ENCODE data around the gene PRPF6. TPM values are rescaled to one million over a fixed set of nuclear protein-coding genes. Genes with fewer than 3 reads are reported as not detected.
A peak's percentile ranks its signal among the peaks of the same experiment; 100 is the strongest.
"Not testable (repeated sequence)": the region's sequence is repeated elsewhere in the genome, so short reads cannot be mapped to it uniquely, and the experiment has no call there.

PRPF6 gene
- total and polyA plus RNA-seq, 9 donors = 42.8 to 64.4 (median 57.6) TPM

GRCh38 chr20:63967330-63968135 lies 13.4 kb upstream of the PRPF6 start:
- 90% methylated on average over 25 of the region's 28 CpGs for whole genome bisulfite sequencing (ENCODE audit: insufficient coverage)
- DNase-seq = peak; percentile 5
- Histone ChIP-seq H3K27ac (ENCODE audit: low read length) (no peak overlapping the region), H3K36me3 (ENCODE audit: control insufficient read depth, insufficient read depth, low read length) (peaks cover 42% of the 10 kb centered on the region), H3K9me3 (replicated peaks; ENCODE audit: control insufficient read depth, low read depth, low read length) (no peaks in the 10 kb centered on the region), H3K4me3 (ENCODE audit: low read length) (no peak overlapping the region), H3K4me1 (ENCODE audit: control insufficient read depth, insufficient read depth, low read length) (peaks cover 24% of the 10 kb centered on the region), H3K27me3 (ENCODE audit: control insufficient read depth, insufficient read depth, low read length) (peaks cover 2% of the 10 kb centered on the region)

DNA sequence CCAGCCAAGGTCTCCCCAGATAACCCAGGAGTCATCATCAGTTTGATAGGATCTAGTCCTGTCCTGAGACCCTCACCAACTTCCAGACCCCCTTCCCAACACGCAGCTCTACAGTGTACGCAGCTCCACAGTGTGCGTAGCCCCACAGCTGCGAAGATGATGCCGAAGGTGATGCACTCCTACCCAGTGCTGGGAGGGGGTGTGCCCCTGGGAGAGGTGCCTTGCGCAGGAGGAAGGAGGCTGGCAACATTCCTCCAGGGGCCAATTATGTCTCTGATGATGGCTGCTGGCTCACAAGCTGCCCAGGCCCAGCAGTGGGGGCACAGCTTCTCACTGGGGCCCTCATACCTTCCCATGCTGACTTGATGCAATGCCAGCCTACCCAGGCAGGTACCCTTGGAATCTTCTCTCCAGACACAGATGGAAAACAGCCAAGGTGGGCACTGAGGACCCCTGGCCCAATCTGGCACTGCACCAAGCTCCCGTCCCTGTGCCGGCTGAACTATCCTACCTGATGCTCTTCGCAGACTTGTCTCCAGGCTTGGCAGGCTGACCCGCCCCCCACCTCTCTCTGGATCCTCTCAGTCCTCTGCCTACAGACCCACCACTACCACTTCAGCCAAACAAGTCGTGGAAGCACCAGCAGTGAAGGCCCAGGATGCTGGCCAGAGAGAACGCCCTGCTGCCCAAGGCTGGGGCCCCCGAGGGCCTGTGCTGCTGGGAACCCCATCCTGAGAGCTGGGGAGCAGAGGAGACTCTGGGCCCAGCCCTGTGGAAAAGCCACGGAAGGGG lies 12.6 kb upstream of the PRPF6 start:
- DNase-seq = peak; percentile 24

DNA sequence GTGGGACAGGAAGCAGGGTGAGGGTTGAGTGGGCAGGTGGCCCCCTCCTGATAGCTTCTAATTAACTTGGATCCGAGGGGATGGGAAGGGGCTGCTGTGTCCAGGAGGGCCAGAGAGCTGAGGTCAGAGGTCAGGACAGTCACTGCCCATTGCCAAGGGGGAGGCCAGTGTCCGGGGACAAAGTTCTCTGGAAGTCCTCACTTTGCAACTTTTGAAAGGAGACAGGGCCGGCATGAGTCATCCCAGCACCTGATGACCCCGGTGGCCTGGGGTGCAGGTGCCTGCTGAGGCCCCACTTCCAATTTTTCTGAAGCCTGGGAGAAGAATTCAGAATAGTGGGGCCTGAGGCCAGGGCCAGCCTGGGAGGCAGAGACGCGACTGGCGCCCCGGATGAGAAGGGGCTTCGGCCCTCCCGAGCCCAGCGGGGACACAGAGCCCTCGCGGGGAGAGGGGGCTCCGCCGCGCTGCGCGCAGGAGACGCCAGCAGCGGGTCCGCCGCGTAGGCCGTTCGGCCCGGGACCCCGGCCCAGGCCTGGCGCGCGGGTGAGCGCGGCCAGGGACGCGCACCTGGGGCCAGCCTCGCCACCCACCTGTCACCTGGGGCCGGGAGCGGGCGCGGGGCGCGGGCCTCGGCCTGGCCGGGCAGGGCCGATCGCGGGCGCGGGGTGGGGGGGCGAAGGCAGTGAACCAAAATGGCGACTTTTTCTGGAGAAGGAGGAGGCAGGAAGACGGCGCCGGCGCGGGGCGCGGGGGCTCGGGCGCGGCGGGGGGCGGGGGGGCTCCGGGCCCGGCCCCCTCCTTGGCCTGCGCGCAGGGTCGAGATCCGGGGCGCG lies 11.8 kb upstream of the PRPF6 start:
- peak overlapping the region; percentile 65 for H3K4me3 ChIP-seq (ENCODE audit: low read length)
- peaks cover 27% of the 10 kb centered on the region for H3K36me3 ChIP-seq (ENCODE audit: control insufficient read depth, insufficient read depth, low read length)
- WGBS (ENCODE audit: insufficient coverage) = 2% methylated on average over 52 of the region's 70 CpGs
- H3K27ac ChIP-seq (ENCODE audit: low read length) = peak overlapping the region; percentile 20
- H3K27me3 ChIP-seq (ENCODE audit: control insufficient read depth, insufficient read depth, low read length) = peaks cover 2% of the 10 kb centered on the region
- peak; percentile 55 for DNase-seq
- peaks cover 28% of the 10 kb centered on the region for H3K4me1 ChIP-seq (ENCODE audit: control insufficient read depth, insufficient read depth, low read length)
- no peaks in the 10 kb centered on the region for H3K9me3 ChIP-seq (replicated peaks; ENCODE audit: control insufficient read depth, low read depth, low read length)

More for the DNA sequence above, 12.6 kb upstream of the PRPF6 start:
- peaks cover 24% of the 10 kb centered on the region for H3K4me1 ChIP-seq (ENCODE audit: control insufficient read depth, insufficient read depth, low read length)
- H3K27ac ChIP-seq (ENCODE audit: low read length) = peak overlapping the region; percentile 13
- H3K4me3 ChIP-seq (ENCODE audit: low read length) = peak overlapping the region; percentile 65
- 75% methylated on average over 11 of the region's 14 CpGs for WGBS (ENCODE audit: insufficient coverage)
- peaks cover 2% of the 10 kb centered on the region for H3K27me3 ChIP-seq (ENCODE audit: control insufficient read depth, insufficient read depth, low read length)
- peaks cover 35% of the 10 kb centered on the region for H3K36me3 ChIP-seq (ENCODE audit: control insufficient read depth, insufficient read depth, low read length)
- no peaks in the 10 kb centered on the region for H3K9me3 ChIP-seq (replicated peaks; ENCODE audit: control insufficient read depth, low read depth, low read length)

GRCh38 chr20:63969838-63970713 lies 10.9 kb upstream of the PRPF6 start, which contains the start of gene ZNF512B:
TSS of gene ZNF512B (minus strand) at chr20:63969930. CDS start at chr20:63967950, 1,980 bp downstream.
- Histone ChIP-seq H3K27ac (ENCODE audit: low read length) (peak within 1 kb of the TSS; percentile 20), H3K27me3 (ENCODE audit: control insufficient read depth, insufficient read depth, low read length) (peaks cover 2% of the 10 kb centered on the region), H3K4me3 (ENCODE audit: low read length) (peak within 1 kb of the TSS; percentile 65), H3K9me3 (replicated peaks; ENCODE audit: control insufficient read depth, low read depth, low read length) (no peaks in the 10 kb centered on the region), H3K36me3 (ENCODE audit: control insufficient read depth, insufficient read depth, low read length) (peaks cover 22% of the 10 kb centered on the region), H3K4me1 (ENCODE audit: control insufficient read depth, insufficient read depth, low read length) (peaks cover 35% of the 10 kb centered on the region)
- 2% methylated on average over 35 of the region's 73 CpGs for WGBS (ENCODE audit: insufficient coverage)
- peak; percentile 86 for DNase-seq

DNA sequence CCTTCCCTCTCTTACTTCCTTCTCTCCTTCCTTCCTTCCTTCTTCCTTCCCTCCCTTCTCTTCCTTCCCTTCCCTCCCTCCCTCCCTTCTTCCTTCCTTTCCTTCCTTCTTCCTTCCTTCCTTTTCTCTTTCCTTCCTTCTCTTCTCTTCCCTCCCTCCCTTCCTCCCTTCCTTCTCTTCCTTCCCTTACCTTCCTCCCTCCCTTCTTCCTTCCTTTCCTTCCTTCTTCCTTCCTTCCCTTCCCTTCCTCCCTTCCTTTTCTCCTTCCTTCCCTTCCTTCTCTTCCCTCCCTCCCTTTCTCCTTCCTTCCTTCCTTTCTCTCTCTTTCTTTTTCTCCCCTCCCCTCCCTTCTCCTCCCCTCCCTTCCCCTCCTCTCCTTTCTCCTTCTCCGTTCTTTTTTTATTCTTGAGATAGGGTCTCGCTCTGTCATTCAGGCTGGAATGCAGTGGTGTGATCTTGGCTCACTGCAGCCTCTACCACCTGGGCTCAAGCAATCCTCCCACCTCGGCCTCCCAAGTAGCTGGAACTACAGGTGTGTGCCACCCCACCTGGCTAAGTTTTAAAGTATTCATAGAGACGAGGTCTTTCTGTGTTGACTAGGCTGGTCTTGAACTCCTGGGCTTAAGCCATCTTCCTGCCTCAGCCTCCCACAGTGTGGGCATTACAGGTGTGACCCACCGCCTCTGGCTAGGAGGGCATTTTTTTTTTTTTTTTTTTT lies 10.1 kb upstream of the PRPF6 start:
- peaks cover 25% of the 10 kb centered on the region for H3K36me3 ChIP-seq (ENCODE audit: control insufficient read depth, insufficient read depth, low read length)
- DNase-seq = peak; percentile 10
- no peaks in the 10 kb centered on the region for H3K9me3 ChIP-seq (replicated peaks; ENCODE audit: control insufficient read depth, low read depth, low read length)
- peaks cover 35% of the 10 kb centered on the region for H3K4me1 ChIP-seq (ENCODE audit: control insufficient read depth, insufficient read depth, low read length)
- WGBS (ENCODE audit: insufficient coverage) = no CpG with 5 or more reads among the region's 5 CpGs
- peaks cover 2% of the 10 kb centered on the region for H3K27me3 ChIP-seq (ENCODE audit: control insufficient read depth, insufficient read depth, low read length)
- H3K27ac ChIP-seq (ENCODE audit: low read length) = no peak overlapping the region
- H3K4me3 ChIP-seq (ENCODE audit: low read length) = no peak overlapping the region

DNA sequence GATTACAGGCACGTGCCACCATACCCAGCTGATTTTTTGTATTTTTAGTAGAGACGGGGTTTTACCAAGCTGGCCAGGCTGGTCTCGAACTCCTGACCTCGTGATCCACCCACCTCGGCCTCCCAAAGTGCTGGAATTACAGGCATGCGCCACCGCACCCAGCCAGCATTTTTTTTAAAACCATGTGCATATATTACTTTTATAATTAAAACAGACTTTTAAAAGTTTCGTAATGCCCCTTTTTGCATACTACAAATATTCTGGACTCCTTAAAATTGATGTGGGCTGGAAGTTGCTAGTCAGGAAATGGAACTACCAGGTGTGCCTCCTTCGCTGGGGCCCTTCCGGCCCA lies 9.0 kb upstream of the PRPF6 start:
- peaks cover 35% of the 10 kb centered on the region for H3K4me1 ChIP-seq (ENCODE audit: control insufficient read depth, insufficient read depth, low read length)
- not testable (repeated sequence) for H3K9me3 ChIP-seq (replicated peaks; ENCODE audit: control insufficient read depth, low read depth, low read length); H3K27me3 ChIP-seq (ENCODE audit: control insufficient read depth, insufficient read depth, low read length); H3K4me3 ChIP-seq (ENCODE audit: low read length); DNase-seq
- H3K27ac ChIP-seq (ENCODE audit: low read length) = peak overlapping the region; percentile 9
- H3K36me3 ChIP-seq (ENCODE audit: control insufficient read depth, insufficient read depth, low read length) = peaks cover 16% of the 10 kb centered on the region
- WGBS (ENCODE audit: insufficient coverage) = no CpG with 5 or more reads among the region's 10 CpGs

- Histone ChIP-seq H3K4me1 (ENCODE audit: control insufficient read depth, insufficient read depth, low read length) (peaks cover 35% of the 10 kb centered on the region), H3K4me3 (ENCODE audit: low read length) (no peak overlapping the region), H3K27ac (ENCODE audit: low read length) (peak overlapping the region; percentile 9), H3K27me3 (ENCODE audit: control insufficient read depth, insufficient read depth, low read length) (peaks cover 2% of the 10 kb centered on the region), H3K9me3 (replicated peaks; ENCODE audit: control insufficient read depth, low read depth, low read length) (no peaks in the 10 kb centered on the region), H3K36me3 (ENCODE audit: control insufficient read depth, insufficient read depth, low read length) (peaks cover 10% of the 10 kb centered on the region)
- peak; percentile 28 for DNase-seq
- 69% methylated on average over 16 of the region's 18 CpGs for WGBS (ENCODE audit: insufficient coverage)
Measured at GRCh38 chr20:63972312-63973159, 8.4 kb upstream of the PRPF6 start.

- Histone ChIP-seq H3K27ac (ENCODE audit: low read length) (no peak overlapping the region), H3K36me3 (ENCODE audit: control insufficient read depth, insufficient read depth, low read length) (peaks cover 4% of the 10 kb centered on the region), H3K9me3 (replicated peaks; ENCODE audit: control insufficient read depth, low read depth, low read length) (no peaks in the 10 kb centered on the region), H3K4me1 (ENCODE audit: control insufficient read depth, insufficient read depth, low read length) (peaks cover 32% of the 10 kb centered on the region), H3K4me3 (ENCODE audit: low read length) (no peak overlapping the region), H3K27me3 (ENCODE audit: control insufficient read depth, insufficient read depth, low read length) (peaks cover 2% of the 10 kb centered on the region)
- peak; percentile 7 for DNase-seq
- WGBS (ENCODE audit: insufficient coverage) = 75% methylated on average over 1 of the region's 3 CpGs
Measured at GRCh38 chr20:63973160-63973479, 7.8 kb upstream of the PRPF6 start.
